HEK293 (cell line): ENCODE measurements around the gene CROCC.
A peak's percentile ranks its signal among the peaks of the same experiment; 100 is the strongest.

Experiments
- CTCF ChIA-PET: fragments of 350-600 bp; formaldehyde crosslinking; extraction: SDS; loops from one replicate; lab custom pipeline; 2021; ENCODE audit warnings: antibody characterized with exemption; lab: Yijun Ruan, JAX
- POLR2A ChIA-PET: fragments of 300-600 bp; formaldehyde crosslinking; extraction: SDS; loops from one replicate; lab custom pipeline; 2020; ENCODE audit warnings: antibody characterized with exemption, inconsistent platforms; lab: Yijun Ruan, JAX
- H3K27ac ChIP-seq: fragments of 200-500 bp; sonication (Bioruptor generic); 2 replicates; pipeline ENCODE4 v1.5.1; 2014; ENCODE audit warnings: low read depth, low read length, control low read depth, inconsistent platforms; ENCODE audit errors: extremely low read depth
- H3K36me3 ChIP-seq, 2 experiments: fragments of 200-500 bp in 1 of 2; sonication (Bioruptor generic) in 1 of 2; 1 replicate in 1 of 2; 2 replicates in 1 of 2; pipeline ENCODE4 v1.5.1; 2014 to 2017; ENCODE audit warnings: inconsistent platforms in 2 of 2, low read length in 2 of 2; ENCODE audit not compliant: control insufficient read depth in 2 of 2, insufficient read depth in 1 of 2
- H3K4me1 ChIP-seq: fragments of 200-500 bp; sonication (Bioruptor generic); 2 replicates; pipeline ENCODE4 v1.5.1; 2014; ENCODE audit warnings: mild to moderate bottlenecking, low read length, inconsistent platforms; ENCODE audit not compliant: control insufficient read depth, insufficient read depth
- H3K4me3 ChIP-seq: 2 replicates; pipeline ENCODE4 v1.5.1; 2011; ENCODE audit warnings: low read depth, mild to moderate bottlenecking, control low read depth, low read length, moderate library complexity
- H3K9me3 ChIP-seq: fragments of 200-500 bp; sonication (Bioruptor generic); 2 replicates; pipeline ENCODE4 v1.5.1; 2014; ENCODE audit warnings: low read depth, low read length, inconsistent platforms; ENCODE audit not compliant: control insufficient read depth, insufficient read depth
- FEZF1 ChIP-seq: fragments of 450-650 bp; formaldehyde crosslinking; IDR thresholded peaks from 2 replicates; pipeline ENCODE4 v1.5.1; 2016; ENCODE audit warnings: missing biosample characterization, missing genetic modification characterization
- GLIS1 ChIP-seq: fragments of 450-650 bp; formaldehyde crosslinking; IDR thresholded peaks from 2 replicates; pipeline ENCODE4 v1.5.1; 2016; ENCODE audit warnings: missing biosample characterization, missing genetic modification characterization
- GLIS2 ChIP-seq: fragments of 450-650 bp; formaldehyde crosslinking; IDR thresholded peaks from 2 replicates; pipeline ENCODE4 v1.5.1; 2016; ENCODE audit warnings: missing biosample characterization, missing genetic modification characterization
- WT1 ChIP-seq: fragments of 450-650 bp; formaldehyde crosslinking; IDR thresholded peaks from 2 replicates; pipeline ENCODE4 v1.5.1; 2016; ENCODE audit warnings: missing biosample characterization, missing genetic modification characterization
- ZBTB17 ChIP-seq: fragments of 450-650 bp; formaldehyde crosslinking; IDR thresholded peaks from 2 replicates; pipeline ENCODE4 v1.5.1; 2016; ENCODE audit warnings: missing biosample characterization, missing genetic modification characterization
- ZBTB20 ChIP-seq: fragments of 450-650 bp; formaldehyde crosslinking; IDR thresholded peaks from 2 replicates; pipeline ENCODE4 v1.5.1; 2016; ENCODE audit warnings: missing biosample characterization, missing genetic modification characterization
- ZBTB21 ChIP-seq: fragments of 450-650 bp; formaldehyde crosslinking; IDR thresholded peaks from 2 replicates; pipeline ENCODE4 v1.5.1; 2017; ENCODE audit warnings: missing biosample characterization, missing genetic modification characterization
- ZBTB48 ChIP-seq: fragments of 450-650 bp; formaldehyde crosslinking; IDR thresholded peaks from 2 replicates; pipeline ENCODE4 v1.5.1; 2016; ENCODE audit warnings: missing biosample characterization, missing genetic modification characterization
- ZIC2 ChIP-seq: fragments of 450-650 bp; formaldehyde crosslinking; IDR thresholded peaks from 2 replicates; pipeline ENCODE4 v1.5.1; 2016; ENCODE audit warnings: missing biosample characterization, missing genetic modification characterization
- ZNF10 ChIP-seq: fragments of 450-650 bp; formaldehyde crosslinking; IDR thresholded peaks from 2 replicates; pipeline ENCODE4 v1.5.1; 2017; ENCODE audit warnings: missing biosample characterization, missing genetic modification characterization
- ZNF37A ChIP-seq: fragments of 450-650 bp; IDR thresholded peaks from 2 replicates; pipeline ENCODE4 v1.5.1; 2018; ENCODE audit warnings: missing biosample characterization, missing genetic modification characterization
- ZNF433 ChIP-seq: fragments of 450-650 bp; formaldehyde crosslinking; IDR thresholded peaks from 2 replicates; pipeline ENCODE4 v1.5.1; 2016; ENCODE audit warnings: missing biosample characterization, missing genetic modification characterization, low read depth
- ZNF510 ChIP-seq: fragments of 450-650 bp; formaldehyde crosslinking; IDR thresholded peaks from 2 replicates; pipeline ENCODE4 v1.5.1; 2018; ENCODE audit warnings: mild to moderate bottlenecking, missing genetic modification characterization, missing biosample characterization; ENCODE audit not compliant: insufficient replicate concordance
- ZNF600 ChIP-seq: fragments of 450-650 bp; formaldehyde crosslinking; IDR thresholded peaks from 2 replicates; pipeline ENCODE4 v1.5.1; 2016; ENCODE audit warnings: missing biosample characterization, missing genetic modification characterization
- ZNF610 ChIP-seq: fragments of 450-650 bp; formaldehyde crosslinking; IDR thresholded peaks from 2 replicates; pipeline ENCODE4 v1.5.1; 2016; ENCODE audit warnings: missing biosample characterization, missing genetic modification characterization, borderline replicate concordance
- ZNF664 ChIP-seq: fragments of 450-650 bp; formaldehyde crosslinking; IDR thresholded peaks from 2 replicates; pipeline ENCODE4 v1.5.1; 2016; ENCODE audit warnings: missing biosample characterization, missing genetic modification characterization
- ZNF707 ChIP-seq: fragments of 450-650 bp; formaldehyde crosslinking; IDR thresholded peaks from 2 replicates; pipeline ENCODE4 v1.5.1; 2016; ENCODE audit warnings: missing biosample characterization, missing genetic modification characterization
- ZNF747 ChIP-seq: fragments of 450-650 bp; formaldehyde crosslinking; IDR thresholded peaks from 2 replicates; pipeline ENCODE4 v1.5.1; 2016; ENCODE audit warnings: missing biosample characterization, missing genetic modification characterization
- ZNF792 ChIP-seq: fragments of 450-650 bp; formaldehyde crosslinking; IDR thresholded peaks from 2 replicates; pipeline ENCODE4 v1.5.1; 2016; ENCODE audit warnings: missing biosample characterization, missing genetic modification characterization
- ZSCAN23 ChIP-seq: fragments of 450-650 bp; formaldehyde crosslinking; IDR thresholded peaks from 2 replicates; pipeline ENCODE4 v1.5.1; 2016; ENCODE audit warnings: missing biosample characterization, missing genetic modification characterization
- TF ChIP-seq, protein P1 (sequence below): fragments of 450-650 bp; formaldehyde crosslinking; IDR thresholded peaks from 2 replicates; pipeline ENCODE4 v1.5.1; 2016; ENCODE audit warnings: missing biosample characterization, missing genetic modification characterization, low read depth

The CROCC gene

DNA sequence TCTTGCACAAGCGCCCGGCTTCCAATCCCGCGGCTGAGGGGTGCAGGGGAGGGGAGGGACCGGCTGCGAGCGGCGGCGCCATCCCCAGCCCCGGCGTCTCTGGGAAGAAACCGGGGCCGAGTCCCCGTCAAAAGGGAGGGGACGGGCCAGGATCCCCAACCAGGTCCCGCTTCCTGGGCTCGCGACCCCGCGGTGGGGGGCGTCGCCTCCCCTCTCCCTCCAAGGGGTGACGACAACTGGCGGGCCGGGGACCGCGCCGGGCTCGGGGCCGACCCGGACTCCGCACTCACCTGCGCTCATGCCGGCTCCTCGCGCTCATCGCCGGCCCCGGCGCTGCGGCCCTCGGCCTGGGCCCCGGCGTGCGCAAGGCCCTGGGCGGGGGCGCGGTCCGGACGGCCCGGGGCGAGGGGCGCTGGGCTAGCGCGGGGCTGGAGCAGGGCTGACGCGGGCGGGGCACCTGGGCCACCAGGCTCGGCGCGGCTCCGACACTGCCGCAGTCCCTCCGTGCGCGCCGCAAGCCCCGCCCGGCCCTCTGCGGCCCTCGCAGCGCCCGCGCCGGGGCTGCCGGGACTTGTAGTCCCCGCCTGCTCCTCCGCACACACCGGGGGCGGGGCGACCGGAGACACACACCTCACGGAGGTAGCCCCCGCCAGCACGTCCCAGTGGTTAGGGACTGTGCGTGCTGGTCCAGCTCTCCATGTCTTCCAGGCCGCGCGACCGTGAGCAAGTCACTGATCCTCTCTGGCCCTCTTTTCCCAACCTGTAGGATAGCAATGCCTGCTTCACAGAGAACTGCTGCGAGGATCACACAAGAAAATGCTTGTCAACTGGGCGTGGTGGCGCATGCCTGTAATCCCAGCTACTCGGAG is 89.9 kb downstream of the CROCC start, which contains the start of gene ATP13A2 (continued):
- TF ChIP-seq ZBTB17 (peak; percentile 83), ZNF37A (tag by site-specific recombination) (no peak), FEZF1 (tag by site-specific recombination) (no peak), ZBTB21 (tag by site-specific recombination) (no peak), ZNF10 (tag by site-specific recombination) (no peak), ZNF747 (tag by site-specific recombination) (no peak), ZSCAN23 (tag by site-specific recombination) (no peak), ZNF600 (tag by site-specific recombination) (peak; percentile 84), ZNF510 (tag by site-specific recombination) (no peak), ZBTB20 (tag by site-specific recombination) (peak; percentile 54; the same call in 1 of the 2 replicates), ZNF433 (tag by site-specific recombination) (no peak)

GRCh38 chr1:17012775-17013490 is 91.2 kb downstream of the CROCC start:
- TF ChIP-seq GLIS1 (tag by site-specific recombination), result peak; percentile 97
- no peak for TF ChIP-seq ZNF707 (tag by site-specific recombination)
- no peak for TF ChIP-seq WT1 (tag by site-specific recombination)
- TF ChIP-seq ZNF792 (tag by site-specific recombination), result no peak
- TF ChIP-seq, protein P1, sequence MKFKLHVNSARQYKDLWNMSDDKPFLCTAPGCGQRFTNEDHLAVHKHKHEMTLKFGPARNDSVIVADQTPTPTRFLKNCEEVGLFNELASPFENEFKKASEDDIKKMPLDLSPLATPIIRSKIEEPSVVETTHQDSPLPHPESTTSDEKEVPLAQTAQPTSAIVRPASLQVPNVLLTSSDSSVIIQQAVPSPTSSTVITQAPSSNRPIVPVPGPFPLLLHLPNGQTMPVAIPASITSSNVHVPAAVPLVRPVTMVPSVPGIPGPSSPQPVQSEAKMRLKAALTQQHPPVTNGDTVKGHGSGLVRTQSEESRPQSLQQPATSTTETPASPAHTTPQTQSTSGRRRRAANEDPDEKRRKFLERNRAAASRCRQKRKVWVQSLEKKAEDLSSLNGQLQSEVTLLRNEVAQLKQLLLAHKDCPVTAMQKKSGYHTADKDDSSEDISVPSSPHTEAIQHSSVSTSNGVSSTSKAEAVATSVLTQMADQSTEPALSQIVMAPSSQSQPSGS, result no peak
- 0 out of 2 replicates have a peak, but pooled peaks have one; percentile 12 for TF ChIP-seq GLIS2
- peak; percentile 36 for TF ChIP-seq ZIC2 (tag by site-specific recombination)
- TF ChIP-seq ZNF610 (tag by site-specific recombination), result no peak
- no peak for TF ChIP-seq ZNF664
- TF ChIP-seq ZBTB48, result peak; percentile 91
- TF ChIP-seq, all 188 proteins: peak for 4
- Histone ChIP-seq H3K36me3 (peaks cover 0 to 5% of the 10 kb centered on the region in 2 experiments; a peak in 1 of 3 replicates), H3K27ac (no peak overlapping the region), H3K9me3 (no peaks in the 10 kb centered on the region), H3K4me3 (no peak overlapping the region), H3K4me1 (peaks cover 2% of the 10 kb centered on the region; the same call in 1 of the 2 replicates)
- ChIA-PET CTCF (interaction anchor here (0.6 to 1.8 kb wide), 4 partner anchors 26 to 51 kb away, joined by 3 to 10 read pairs (median 4); no protein-coding TSS in a partner anchor), POLR2A (interaction anchor here (0.9 to 1.2 kb wide), 3 partner anchors 8 to 52 kb away, joined by 3 read pairs; no protein-coding TSS in a partner anchor)
